Activated T-cell treated with anti-CD3 and anti-CD28 coated beads for 48 hours (primary cell): ENCODE results near the gene ASPSCR1.
"Not testable (repeated sequence)": the region's sequence is repeated elsewhere in the genome, so short reads cannot be mapped to it uniquely, and the experiment has no call there.

ENCODE experiments used
- DNase-seq: peaks from one replicate; pipeline ENCODE4 v3.0.0-alpha.2; 2020; ENCODE audit warnings: low read depth

The ASPSCR1 gene

GRCh38 chr17:81941484-81942166, 35.8 kb upstream of the ASPSCR1 start:
- DNase-seq = no peak

GRCh38 chr17:81942167-81942553, 35.3 kb upstream of the ASPSCR1 start:
- no peak for DNase-seq

- DNase-seq = no peak
Observed at GRCh38 chr17:81944858-81945257, 32.6 kb upstream of the ASPSCR1 start.

- DNase-seq = no peak
Observed at GRCh38 chr17:81947189-81947588, 30.2 kb upstream of the ASPSCR1 start, which contains the start of gene MYADML2. TSS of gene MYADML2 (minus strand) at chr17:81947233. CDS start at chr17:81941741, 5,492 bp downstream.

- DNase-seq = no peak
Observed at GRCh38 chr17:81948635-81949378, 28.6 kb upstream of the ASPSCR1 start.

GRCh38 chr17:81950501-81950900, 26.9 kb upstream of the ASPSCR1 start:
- no peak for DNase-seq

- no peak for DNase-seq
Observed at GRCh38 chr17:81951785-81952684, 25.4 kb upstream of the ASPSCR1 start.

GRCh38 chr17:81952792-81953228, 24.6 kb upstream of the ASPSCR1 start:
- DNase-seq = no peak

- DNase-seq = not testable (repeated sequence)
Observed at GRCh38 chr17:81953443-81953842, 24.0 kb upstream of the ASPSCR1 start.

GRCh38 chr17:81954131-81955057, 23.0 kb upstream of the ASPSCR1 start:
- DNase-seq = no peak

GRCh38 chr17:81955058-81955681, 22.3 kb upstream of the ASPSCR1 start:
- DNase-seq = no peak

GRCh38 chr17:81955756-81956544, 21.5 kb upstream of the ASPSCR1 start:
- no peak for DNase-seq

GRCh38 chr17:81956607-81957589, 20.5 kb upstream of the ASPSCR1 start:
- DNase-seq = no peak

- DNase-seq = no peak
Observed at GRCh38 chr17:81957691-81958432, 19.6 kb upstream of the ASPSCR1 start.

- DNase-seq = no peak
Observed at GRCh38 chr17:81958633-81959342, 18.6 kb upstream of the ASPSCR1 start.

- DNase-seq = peak; percentile 74
Observed at GRCh38 chr17:81959362-81960129, 17.9 kb upstream of the ASPSCR1 start.
